ENCODE measurements around the gene COA7. TPM values are rescaled to one million over a fixed set of nuclear protein-coding genes. Genes with fewer than 3 reads are reported as not detected.

COA7 gene
- total RNA-seq, 1 donor from 2014 or later, result 7.6 TPM

DNA sequence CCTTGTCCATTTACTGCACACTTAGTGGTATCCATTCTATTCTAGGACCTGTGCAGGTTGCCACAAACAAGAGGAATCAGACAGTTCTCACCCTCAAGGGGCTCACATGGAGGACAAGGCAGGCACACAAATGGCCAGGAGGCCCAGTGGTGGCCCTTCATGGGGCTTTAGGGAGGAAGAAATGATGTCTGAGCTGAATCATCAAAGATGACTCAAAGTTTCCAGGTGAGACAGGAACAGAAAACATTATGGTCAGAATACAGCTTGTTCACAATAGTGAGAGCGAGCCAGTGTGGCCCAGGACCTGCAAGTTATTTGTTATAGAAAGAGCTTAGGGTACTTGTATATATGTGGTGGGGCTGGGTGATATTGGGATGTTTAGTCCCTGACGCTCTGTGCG is 38.8 kb downstream of the COA7 start:
- no peaks in the 10 kb centered on the region for H3K36me3 ChIP-seq
- H3K9me3 ChIP-seq, result no peaks in the 10 kb centered on the region
- no peaks in the 10 kb centered on the region for H3K4me1 ChIP-seq
- H3K4me3 ChIP-seq, result no peak overlapping the region
- TF ChIP-seq, protein P1, sequence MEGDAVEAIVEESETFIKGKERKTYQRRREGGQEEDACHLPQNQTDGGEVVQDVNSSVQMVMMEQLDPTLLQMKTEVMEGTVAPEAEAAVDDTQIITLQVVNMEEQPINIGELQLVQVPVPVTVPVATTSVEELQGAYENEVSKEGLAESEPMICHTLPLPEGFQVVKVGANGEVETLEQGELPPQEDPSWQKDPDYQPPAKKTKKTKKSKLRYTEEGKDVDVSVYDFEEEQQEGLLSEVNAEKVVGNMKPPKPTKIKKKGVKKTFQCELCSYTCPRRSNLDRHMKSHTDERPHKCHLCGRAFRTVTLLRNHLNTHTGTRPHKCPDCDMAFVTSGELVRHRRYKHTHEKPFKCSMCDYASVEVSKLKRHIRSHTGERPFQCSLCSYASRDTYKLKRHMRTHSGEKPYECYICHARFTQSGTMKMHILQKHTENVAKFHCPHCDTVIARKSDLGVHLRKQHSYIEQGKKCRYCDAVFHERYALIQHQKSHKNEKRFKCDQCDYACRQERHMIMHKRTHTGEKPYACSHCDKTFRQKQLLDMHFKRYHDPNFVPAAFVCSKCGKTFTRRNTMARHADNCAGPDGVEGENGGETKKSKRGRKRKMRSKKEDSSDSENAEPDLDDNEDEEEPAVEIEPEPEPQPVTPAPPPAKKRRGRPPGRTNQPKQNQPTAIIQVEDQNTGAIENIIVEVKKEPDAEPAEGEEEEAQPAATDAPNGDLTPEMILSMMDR (IDR thresholded peaks at IDR 0.05), result no peak
- intact Hi-C loops (cut with DNase I), result no loop called here
- no peak overlapping the region for H3K27ac ChIP-seq
- no peak for DNase-seq (ENCODE audit: low spot score in 2 of 2)
- no peaks in the 10 kb centered on the region for H3K27me3 ChIP-seq

DNA sequence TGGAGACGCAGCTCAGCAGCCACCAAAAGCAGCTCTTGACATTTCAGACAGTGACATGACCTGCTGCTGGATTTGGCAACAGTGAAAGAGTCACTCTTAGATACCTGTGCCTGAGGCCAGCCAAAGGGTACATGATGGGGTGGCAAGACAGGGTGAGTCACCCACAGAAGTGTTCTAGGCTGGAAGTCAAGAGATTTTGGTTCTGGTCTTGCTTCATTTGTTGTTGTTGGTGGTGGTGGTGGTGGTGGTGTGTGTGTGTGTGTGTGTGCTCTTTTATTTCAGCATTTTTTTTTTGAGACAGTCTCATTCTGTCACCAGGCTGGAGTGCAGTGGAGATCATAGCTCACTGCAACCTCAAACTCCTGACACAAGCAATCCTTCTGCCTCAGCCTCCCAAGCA is 39.4 kb downstream of the COA7 start:
- Histone ChIP-seq H3K36me3 (no peaks in the 10 kb centered on the region), H3K9me3 (no peaks in the 10 kb centered on the region), H3K4me3 (no peak overlapping the region), H3K4me1 (no peaks in the 10 kb centered on the region), H3K27me3 (no peaks in the 10 kb centered on the region), H3K27ac (no peak overlapping the region)
- TF ChIP-seq, protein P1 (IDR thresholded peaks at IDR 0.05), result no peak
- intact Hi-C loops (cut with DNase I), result no loop called here
- DNase-seq (ENCODE audit: low spot score in 2 of 2), result no peak

DNA sequence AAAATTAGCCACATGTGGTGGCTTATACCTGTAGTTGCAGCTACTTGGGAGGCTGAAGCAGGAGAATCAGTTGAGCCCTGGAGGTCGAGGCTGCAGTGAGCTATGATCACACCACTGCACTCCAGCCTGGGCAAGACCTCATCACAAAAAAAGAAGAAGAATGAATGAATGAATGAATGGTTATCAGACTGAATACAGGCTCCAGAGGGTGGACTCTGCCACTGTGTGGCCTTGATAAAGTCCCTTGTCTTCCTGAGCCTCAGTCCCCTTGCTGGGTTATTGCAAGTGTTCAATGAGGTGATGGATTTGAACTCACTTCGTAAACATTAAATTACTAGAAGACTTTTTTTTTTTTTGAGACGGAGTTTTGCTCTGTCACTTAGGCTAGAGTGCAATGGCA is 40.4 kb downstream of the COA7 start:
- intact Hi-C loops (cut with DNase I), result no loop called here

DNA sequence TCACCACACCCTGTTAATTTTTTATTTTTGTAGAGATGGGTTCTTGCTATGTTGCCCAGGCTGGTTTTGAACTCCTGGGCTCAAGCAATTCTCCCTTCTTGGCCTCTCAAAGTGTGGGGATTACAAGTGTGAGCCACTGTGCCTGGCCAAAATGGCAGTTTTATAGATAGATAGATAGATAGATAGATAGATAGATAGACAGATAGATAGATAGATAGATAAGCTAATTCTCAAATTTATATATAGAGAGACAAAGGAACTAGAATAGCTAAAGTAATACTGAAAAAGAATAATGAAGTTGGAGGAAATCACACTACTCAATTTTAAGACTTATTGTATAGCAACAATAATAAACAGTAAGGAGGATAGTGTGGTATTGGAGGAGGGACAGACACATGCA is 44.1 kb downstream of the COA7 start:
- Histone ChIP-seq H3K4me3 (no peak overlapping the region), H3K4me1 (no peaks in the 10 kb centered on the region), H3K27ac (no peak overlapping the region), H3K36me3 (no peaks in the 10 kb centered on the region), H3K27me3 (no peaks in the 10 kb centered on the region), H3K9me3 (no peaks in the 10 kb centered on the region)
- intact Hi-C loops (cut with DNase I), result no loop called here
- TF ChIP-seq, protein P1 (IDR thresholded peaks at IDR 0.05), result no peak
- DNase-seq (ENCODE audit: low spot score in 2 of 2), result no peak

More for the DNA sequence above, 40.4 kb downstream of the COA7 start:
- Histone ChIP-seq H3K4me1 (no peaks in the 10 kb centered on the region), H3K4me3 (no peak overlapping the region), H3K27me3 (no peaks in the 10 kb centered on the region), H3K36me3 (no peaks in the 10 kb centered on the region), H3K27ac (no peak overlapping the region), H3K9me3 (no peaks in the 10 kb centered on the region)
- TF ChIP-seq, protein P1 (IDR thresholded peaks at IDR 0.05), result no peak
- DNase-seq (ENCODE audit: low spot score in 2 of 2), result no peak

DNA sequence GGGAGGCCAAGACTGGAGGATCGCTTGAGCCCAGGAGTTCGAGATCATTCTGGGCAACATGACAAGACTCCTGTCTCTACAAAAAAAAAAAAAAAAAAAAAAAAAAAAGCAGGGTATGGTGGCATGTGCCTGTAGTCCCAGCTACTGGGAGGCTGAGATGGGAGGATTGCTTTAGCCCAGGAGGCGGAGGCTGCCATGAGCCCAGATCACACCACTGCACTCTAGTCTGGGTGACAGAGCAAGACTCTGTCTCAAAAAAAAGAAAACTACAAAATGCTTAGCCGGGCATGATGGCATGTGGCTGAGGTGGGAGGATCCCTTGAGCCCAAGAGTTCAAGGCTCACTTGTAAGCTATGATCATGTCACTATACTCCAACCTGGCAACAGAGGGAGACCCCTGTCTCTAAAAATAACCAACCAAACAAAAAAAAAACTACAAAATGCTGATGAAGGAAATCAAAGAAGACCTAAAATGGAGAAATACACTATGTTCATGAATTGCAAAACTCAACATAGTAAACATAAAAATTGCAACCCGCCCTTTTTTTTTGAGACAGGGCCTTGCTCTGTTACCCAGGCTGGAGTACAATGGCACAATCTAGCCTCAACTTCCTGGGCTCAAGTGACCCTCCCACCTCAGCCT is 44.8 kb downstream of the COA7 start:
- Histone ChIP-seq H3K27me3 (no peaks in the 10 kb centered on the region), H3K4me1 (no peaks in the 10 kb centered on the region), H3K9me3 (no peaks in the 10 kb centered on the region), H3K27ac (no peak overlapping the region), H3K36me3 (no peaks in the 10 kb centered on the region), H3K4me3 (no peak overlapping the region)
- TF ChIP-seq, protein P1 (IDR thresholded peaks at IDR 0.05), result no peak
- intact Hi-C loops (cut with DNase I), result no loop called here
- no peak for DNase-seq (ENCODE audit: low spot score in 2 of 2)

DNA sequence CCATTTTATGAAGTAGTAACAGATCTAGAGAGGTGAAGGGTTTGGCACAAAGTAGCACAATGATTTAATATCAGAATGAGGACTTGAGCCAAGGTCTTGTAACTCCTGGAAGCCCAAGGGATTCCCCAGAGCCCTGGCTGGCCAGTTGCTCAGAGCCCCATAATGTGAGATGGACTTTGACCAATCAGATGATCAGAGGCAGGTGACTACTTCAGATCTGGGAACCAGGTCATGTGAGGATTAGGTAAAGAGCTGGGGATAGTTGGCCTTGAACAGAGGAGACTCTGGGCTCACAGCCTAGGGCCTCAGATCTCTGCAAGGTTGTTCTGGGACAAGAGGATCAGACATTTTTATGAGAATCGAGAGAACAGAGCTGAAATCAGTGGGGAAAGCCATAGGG is 46.2 kb downstream of the COA7 start:
- Histone ChIP-seq H3K27ac (no peak overlapping the region), H3K4me1 (no peaks in the 10 kb centered on the region), H3K9me3 (no peaks in the 10 kb centered on the region), H3K36me3 (no peaks in the 10 kb centered on the region), H3K27me3 (no peaks in the 10 kb centered on the region), H3K4me3 (no peak overlapping the region)
- intact Hi-C loops (cut with DNase I), result no loop called here
- TF ChIP-seq, protein P1 (IDR thresholded peaks at IDR 0.05), result no peak
- no peak for DNase-seq (ENCODE audit: low spot score in 2 of 2)

All from ascending aorta (tissue), 2 donors.